ENCODE measurements around the gene OR2AE1. TPM values are rescaled to one million over a fixed set of nuclear protein-coding genes. Genes with fewer than 3 reads are reported as not detected.

Gene OR2AE1
- total and polyA plus RNA-seq, 8 donors = 1.1 TPM; not detected in 7

- H3K4me3 ChIP-seq = no peak overlapping the region
These were observed 47.2 kb downstream of the OR2AE1 start for GRCh38 chr7:99829524-99830160.

GRCh38 chr7:99828811-99829210, 48.0 kb downstream of the OR2AE1 start:
- Histone ChIP-seq H3K27me3 (no peaks in the 10 kb centered on the region), H3K27ac (peak overlapping the region; percentile 59 to 86 (median 76)), H3K4me3 (no peak overlapping the region), H3K36me3 (no peaks in the 10 kb centered on the region), H3K4me1 (peaks cover 15 to 43% (median 35%) of the 10 kb centered on the region in 4 donors), H3K9me3 (no peaks in the 10 kb centered on the region)
- intact Hi-C loops (cut with DNase I; ENCODE audit: low total_unique reads) = no loop called here
- TF ChIP-seq POLR2A (IDR thresholded peaks at IDR 0.05) (no peak), EP300 (IDR thresholded peaks at IDR 0.05) (no peak), CTCF (IDR thresholded peaks at IDR 0.05) (no peak), POLR2AphosphoS5 (IDR thresholded peaks at IDR 0.05) (no peak)
- DNase-seq = peak in 1 of 2 donors; percentile 28

More at GRCh38 chr7:99829524-99830160, 47.2 kb downstream of the OR2AE1 start:
- WGBS, 5 donors = 30 to 67% (median 38%) methylated on average over 1 of the region's 1 CpG
- Histone ChIP-seq H3K36me3 (no peaks in the 10 kb centered on the region), H3K27me3 (no peaks in the 10 kb centered on the region), H3K4me1 (peaks cover 15 to 46% (median 35%) of the 10 kb centered on the region in 4 donors), H3K9me3 (no peaks in the 10 kb centered on the region), H3K27ac (peak overlapping the region; percentile 59 to 82 (median 76))
- intact Hi-C loops (cut with DNase I; ENCODE audit: low total_unique reads) = no loop called here
- DNase-seq = peak in 1 of 2 donors; percentile 80
- TF ChIP-seq POLR2A (IDR thresholded peaks at IDR 0.05) (no peak), POLR2AphosphoS5 (IDR thresholded peaks at IDR 0.05) (peak in 2 of 3 donors; percentile 50 to 52)

- intact Hi-C loops (cut with DNase I; ENCODE audit: low total_unique reads) = no loop called here
- peak in 1 of 2 donors; percentile 48 for DNase-seq
- peak overlapping the region in 2 of 5 donors; percentile 76 to 82 for H3K27ac ChIP-seq
These were observed 49.6 kb downstream of the OR2AE1 start for GRCh38 chr7:99827040-99827778.

More at GRCh38 chr7:99827040-99827778, 49.6 kb downstream of the OR2AE1 start:
- WGBS, 5 donors = 26 to 63% (median 41%) methylated on average over 2 of the region's 2 CpGs
- no peaks in the 10 kb centered on the region for H3K27me3 ChIP-seq
- no peak overlapping the region for H3K4me3 ChIP-seq
- H3K4me1 ChIP-seq = peaks cover 8 to 42% (median 38%) of the 10 kb centered on the region in 4 donors
- H3K36me3 ChIP-seq = no peaks in the 10 kb centered on the region
- TF ChIP-seq POLR2AphosphoS5 (IDR thresholded peaks at IDR 0.05) (peak in 2 of 3 donors; percentile 43 to 59), CTCF (IDR thresholded peaks at IDR 0.05) (no peak), POLR2A (IDR thresholded peaks at IDR 0.05) (no peak), EP300 (IDR thresholded peaks at IDR 0.05) (no peak)
- H3K9me3 ChIP-seq = no peaks in the 10 kb centered on the region

Small RNA genes lying within 50 kb of the gene (small RNA-seq; reads per million reads assigned to genes)
- 0 reads per million in 4 donors for gene AC011904.1
- 0 reads per million in 4 donors for gene CYP3A52P

Other genes with a start within 250 kb of the OR2AE1 start
- gene CYP3A5, start 197.0 kb downstream of the OR2AE1 start, total RNA-seq = 100 to 1,000 TPM in 4 of 5 donors, 10 to 100 TPM in 1; 45.2 to 538 (median 423) TPM
- 10 to 100 TPM; 26.3 to 81.7 (median 44.5) TPM for gene CYP3A5, start 197.0 kb downstream of the OR2AE1 start, polyA plus RNA-seq
- gene CYP3A7, start 141.8 kb downstream of the OR2AE1 start, total RNA-seq = not detected
- not detected for gene CYP3A7, start 141.8 kb downstream of the OR2AE1 start, polyA plus RNA-seq
- gene CYP3A4, start 92.8 kb downstream of the OR2AE1 start, total RNA-seq = 10 to 100 TPM in 1 of 5 donors, 1 to 10 TPM in 1, not detected in 3; 1.7 to 23.5 TPM
- gene CYP3A4, start 92.8 kb downstream of the OR2AE1 start, polyA plus RNA-seq = under 1 TPM in 1 of 3 donors, not detected in 2; 0.31 TPM
- gene CYP3A43, start 49.0 kb downstream of the OR2AE1 start, total RNA-seq = not detected
- not detected for gene CYP3A43, start 49.0 kb downstream of the OR2AE1 start, polyA plus RNA-seq
- gene TRIM4, start 42.5 kb upstream of the OR2AE1 start, total RNA-seq = 10 to 100 TPM; 25.3 to 46.1 (median 40.3) TPM
- gene TRIM4, start 42.5 kb upstream of the OR2AE1 start, polyA plus RNA-seq = 10 to 100 TPM; 12.6 to 21.8 (median 13.8) TPM
- gene GJC3, start 52.6 kb upstream of the OR2AE1 start, total RNA-seq = not detected
- under 1 TPM in 2 of 3 donors, not detected in 1; 0.15 to 0.75 TPM for gene GJC3, start 52.6 kb upstream of the OR2AE1 start, polyA plus RNA-seq
- 10 to 100 TPM in 2 of 5 donors, 1 to 10 TPM in 2, not detected in 1; 6.8 to 92.3 (median 32.7) TPM for gene AZGP1, start 99.0 kb upstream of the OR2AE1 start, total RNA-seq
- gene AZGP1, start 99.0 kb upstream of the OR2AE1 start, polyA plus RNA-seq = 100 to 1,000 TPM; 235 to 461 (median 422) TPM
- 100 to 1,000 TPM in 1 of 5 donors, 10 to 100 TPM in 4; 49.0 to 153 (median 55.2) TPM for gene ZKSCAN1, start 138.6 kb upstream of the OR2AE1 start, total RNA-seq
- gene ZKSCAN1, start 138.6 kb upstream of the OR2AE1 start, polyA plus RNA-seq = 10 to 100 TPM in 2 of 3 donors, 1 to 10 TPM in 1; 9.5 to 13.6 (median 10.0) TPM
- gene ZSCAN21, start 172.7 kb upstream of the OR2AE1 start, total RNA-seq = 10 to 100 TPM in 4 of 5 donors, 1 to 10 TPM in 1; 6.4 to 48.4 (median 14.6) TPM
- gene ZSCAN21, start 172.7 kb upstream of the OR2AE1 start, polyA plus RNA-seq = 1 to 10 TPM; 5.4 to 7.0 (median 6.8) TPM
- gene ZNF3, start 204.7 kb upstream of the OR2AE1 start, total RNA-seq = 10 to 100 TPM; 15.2 to 42.0 (median 37.8) TPM
- gene ZNF3, start 204.7 kb upstream of the OR2AE1 start, polyA plus RNA-seq = 10 to 100 TPM; 12.4 to 19.6 (median 13.5) TPM
- gene COPS6, start 211.9 kb upstream of the OR2AE1 start, total RNA-seq = 100 to 1,000 TPM in 1 of 5 donors, 10 to 100 TPM in 4; 34.2 to 197 (median 87.5) TPM
- 100 to 1,000 TPM in 2 of 3 donors, 10 to 100 TPM in 1; 90.0 to 125 (median 117) TPM for gene COPS6, start 211.9 kb upstream of the OR2AE1 start, polyA plus RNA-seq
- 100 to 1,000 TPM in 1 of 5 donors, 10 to 100 TPM in 4; 41.3 to 104 (median 88.9) TPM for gene MCM7, start 224.4 kb upstream of the OR2AE1 start, total RNA-seq
- 10 to 100 TPM; 39.6 to 54.5 (median 46.4) TPM for gene MCM7, start 224.4 kb upstream of the OR2AE1 start, polyA plus RNA-seq
- gene AP4M1, start 224.6 kb upstream of the OR2AE1 start, total RNA-seq = 100 to 1,000 TPM in 1 of 5 donors, 10 to 100 TPM in 3, 1 to 10 TPM in 1; 8.4 to 103 (median 19.6) TPM
- 10 to 100 TPM; 14.7 to 24.3 (median 21.3) TPM for gene AP4M1, start 224.6 kb upstream of the OR2AE1 start, polyA plus RNA-seq
- gene TAF6, start 242.3 kb upstream of the OR2AE1 start, total RNA-seq = 100 to 1,000 TPM in 1 of 5 donors, 10 to 100 TPM in 4; 15.4 to 106 (median 33.8) TPM
- 10 to 100 TPM; 22.0 to 29.8 (median 24.8) TPM for gene TAF6, start 242.3 kb upstream of the OR2AE1 start, polyA plus RNA-seq
- gene CNPY4, start 242.6 kb upstream of the OR2AE1 start, total RNA-seq = 10 to 100 TPM in 2 of 5 donors, 1 to 10 TPM in 1, under 1 TPM in 2; 0.45 to 10.6 (median 7.1) TPM
- 1 to 10 TPM; 5.7 to 6.3 (median 5.8) TPM for gene CNPY4, start 242.6 kb upstream of the OR2AE1 start, polyA plus RNA-seq
- gene MBLAC1, start 249.9 kb upstream of the OR2AE1 start, total RNA-seq = 1 to 10 TPM in 2 of 5 donors, not detected in 3; 1.3 to 6.1 TPM
- gene MBLAC1, start 249.9 kb upstream of the OR2AE1 start, polyA plus RNA-seq = 1 to 10 TPM; 1.3 to 4.2 (median 1.7) TPM